HEK293 (cell line): ENCODE results near the gene PPIL6.

ENCODE experiments used
- PRDM1 ChIP-seq: fragments of 450-650 bp; formaldehyde crosslinking; IDR thresholded peaks from 2 replicates; pipeline ENCODE4; 2016; ENCODE audit warnings: missing biosample characterization, missing genetic modification characterization
- SCRT1 ChIP-seq: fragments of 450-650 bp; formaldehyde crosslinking; IDR thresholded peaks from 2 replicates; pipeline ENCODE4 v1.5.1; 2016; ENCODE audit warnings: missing biosample characterization, missing genetic modification characterization, borderline replicate concordance
- SP2 ChIP-seq: fragments of 450-650 bp; formaldehyde crosslinking; IDR thresholded peaks from 2 replicates; pipeline ENCODE4 v1.5.1; 2016; ENCODE audit warnings: missing biosample characterization, missing genetic modification characterization
- ZBTB20 ChIP-seq: fragments of 450-650 bp; formaldehyde crosslinking; IDR thresholded peaks from 2 replicates; pipeline ENCODE4 v1.5.1; 2016; ENCODE audit warnings: missing biosample characterization, missing genetic modification characterization
- ZBTB8A ChIP-seq: fragments of 450-650 bp; formaldehyde crosslinking; IDR thresholded peaks from 2 replicates; pipeline ENCODE4 v1.5.1; 2016; ENCODE audit warnings: missing biosample characterization, missing genetic modification characterization
- ZFP3 ChIP-seq: fragments of 450-650 bp; formaldehyde crosslinking; IDR thresholded peaks from 2 replicates; pipeline ENCODE4 v1.5.1; 2016; ENCODE audit warnings: low read depth, missing biosample characterization, missing genetic modification characterization
- ZFP41 ChIP-seq: fragments of 450-650 bp; formaldehyde crosslinking; IDR thresholded peaks from 2 replicates; pipeline ENCODE4 v1.5.1; 2016; ENCODE audit warnings: missing biosample characterization, missing genetic modification characterization, borderline replicate concordance
- ZNF121 ChIP-seq: fragments of 450-650 bp; formaldehyde crosslinking; IDR thresholded peaks from 2 replicates; pipeline ENCODE4 v1.5.1; 2016; ENCODE audit warnings: missing biosample characterization, missing genetic modification characterization
- ZNF140 ChIP-seq: fragments of 450-650 bp; formaldehyde crosslinking; IDR thresholded peaks from 2 replicates; pipeline ENCODE4 v1.5.1; 2016; ENCODE audit warnings: missing biosample characterization, missing genetic modification characterization
- ZNF157 ChIP-seq: fragments of 450-650 bp; formaldehyde crosslinking; IDR thresholded peaks from 2 replicates; pipeline ENCODE4 v1.5.1; 2016; ENCODE audit warnings: missing biosample characterization, missing genetic modification characterization
- ZNF175 ChIP-seq: fragments of 450-650 bp; formaldehyde crosslinking; IDR thresholded peaks from 2 replicates; pipeline ENCODE4 v1.5.1; 2016; ENCODE audit warnings: missing biosample characterization, missing genetic modification characterization
- ZNF239 ChIP-seq: fragments of 450-650 bp; formaldehyde crosslinking; IDR thresholded peaks from 2 replicates; pipeline ENCODE4 v1.5.1; 2016; ENCODE audit warnings: missing biosample characterization, missing genetic modification characterization
- ZNF341 ChIP-seq: fragments of 450-650 bp; formaldehyde crosslinking; IDR thresholded peaks from 2 replicates; pipeline ENCODE4; 2016; ENCODE audit warnings: low read depth, missing biosample characterization, missing genetic modification characterization
- ZNF394 ChIP-seq: fragments of 450-650 bp; formaldehyde crosslinking; IDR thresholded peaks from 2 replicates; pipeline ENCODE4 v1.5.1; 2016; ENCODE audit warnings: missing biosample characterization, missing genetic modification characterization, mild to moderate bottlenecking, moderate library complexity, borderline replicate concordance
- ZNF404 ChIP-seq: fragments of 450-650 bp; formaldehyde crosslinking; IDR thresholded peaks from 2 replicates; pipeline ENCODE4 v1.5.1; 2017; ENCODE audit warnings: missing biosample characterization, missing genetic modification characterization
- ZNF416 ChIP-seq: fragments of 450-650 bp; formaldehyde crosslinking; IDR thresholded peaks from 2 replicates; pipeline ENCODE4 v1.5.1; 2016; ENCODE audit warnings: missing biosample characterization, missing genetic modification characterization
- ZNF426 ChIP-seq: fragments of 450-650 bp; formaldehyde crosslinking; IDR thresholded peaks from 2 replicates; pipeline ENCODE4 v1.5.1; 2017; ENCODE audit warnings: missing biosample characterization, missing genetic modification characterization, mild to moderate bottlenecking, inconsistent platforms, moderate library complexity
- ZNF433 ChIP-seq: fragments of 450-650 bp; formaldehyde crosslinking; IDR thresholded peaks from 2 replicates; pipeline ENCODE4 v1.5.1; 2016; ENCODE audit warnings: missing biosample characterization, missing genetic modification characterization, low read depth
- ZNF513 ChIP-seq: fragments of 450-650 bp; IDR thresholded peaks from 2 replicates; pipeline ENCODE4 v1.5.1; 2018; ENCODE audit warnings: missing biosample characterization, missing genetic modification characterization
- ZNF518A ChIP-seq: fragments of 450-650 bp; formaldehyde crosslinking; conservative IDR thresholded peaks from 2 replicates; pipeline ENCODE4 v1.5.1; 2016; ENCODE audit warnings: low read depth, missing biosample characterization, missing genetic modification characterization
- ZNF548 ChIP-seq: fragments of 450-650 bp; formaldehyde crosslinking; IDR thresholded peaks from 2 replicates; pipeline ENCODE4 v1.5.1; 2016; ENCODE audit warnings: missing biosample characterization, missing genetic modification characterization
- ZNF561 ChIP-seq: fragments of 450-650 bp; IDR thresholded peaks from 2 replicates; pipeline ENCODE4 v1.5.1; 2018; ENCODE audit warnings: missing biosample characterization, missing genetic modification characterization, borderline replicate concordance
- ZNF639 ChIP-seq: fragments of 450-650 bp; formaldehyde crosslinking; IDR thresholded peaks from 2 replicates; pipeline ENCODE4 v1.5.1; 2016; ENCODE audit warnings: missing biosample characterization, missing genetic modification characterization
- ZNF654 ChIP-seq: fragments of 450-650 bp; formaldehyde crosslinking; IDR thresholded peaks from 2 replicates; pipeline ENCODE4 v1.5.1; 2016; ENCODE audit warnings: low read depth, missing biosample characterization, missing genetic modification characterization
- ZNF660 ChIP-seq: fragments of 450-650 bp; IDR thresholded peaks from 2 replicates; pipeline ENCODE4 v1.5.1; 2018; ENCODE audit warnings: missing biosample characterization, mild to moderate bottlenecking, missing genetic modification characterization
- ZNF701 ChIP-seq: fragments of 450-650 bp; formaldehyde crosslinking; IDR thresholded peaks from 2 replicates; pipeline ENCODE4 v1.5.1; 2016; ENCODE audit warnings: missing biosample characterization, missing genetic modification characterization
- ZNF704 ChIP-seq: fragments of 450-650 bp; formaldehyde crosslinking; IDR thresholded peaks from 2 replicates; pipeline ENCODE4 v1.5.1; 2016; ENCODE audit warnings: missing biosample characterization, missing genetic modification characterization
- ZNF791 ChIP-seq: fragments of 450-650 bp; formaldehyde crosslinking; IDR thresholded peaks from 2 replicates; pipeline ENCODE4 v1.5.1; 2016; ENCODE audit warnings: missing biosample characterization, missing genetic modification characterization
- ZNF843 ChIP-seq: fragments of 450-650 bp; formaldehyde crosslinking; IDR thresholded peaks from 2 replicates; pipeline ENCODE4 v1.5.1; 2016; ENCODE audit warnings: missing biosample characterization, missing genetic modification characterization
- ZSCAN5A ChIP-seq: fragments of 450-650 bp; formaldehyde crosslinking; IDR thresholded peaks from 2 replicates; pipeline ENCODE4 v1.5.1; 2016; ENCODE audit warnings: missing biosample characterization, missing genetic modification characterization

The PPIL6 gene

GRCh38 chr6:109382576-109383437 lies 57.6 kb downstream of the PPIL6 start (continued):
- TF ChIP-seq ZNF704 (tag by site-specific recombination) (no peak), SP2 (tag by site-specific recombination) (peak; percentile 66), ZSCAN5A (tag by site-specific recombination) (0 out of 2 replicates have a peak, but pooled peaks have one; percentile 8), ZNF175 (tag by site-specific recombination) (no peak), ZNF660 (peak; percentile 73), ZNF426 (tag by site-specific recombination) (no peak; the same call in 1 of the 2 replicates), ZFP3 (tag by site-specific recombination) (no peak), ZNF518A (peak; percentile 56), ZNF121 (tag by site-specific recombination) (no peak), ZFP41 (tag by site-specific recombination) (no peak), ZNF843 (tag by site-specific recombination) (0 out of 2 replicates have a peak, but pooled peaks have one; percentile 72), ZNF416 (tag by site-specific recombination) (no peak), PRDM1 (peak; percentile 44; the same call in 1 of the 2 replicates), ZNF157 (tag by site-specific recombination) (no peak), ZNF404 (tag by site-specific recombination) (no peak), ZNF341 (tag by site-specific recombination) (peak; percentile 5; the same call in 1 of the 2 replicates), ZNF239 (tag by site-specific recombination) (no peak), ZNF561 (tag by site-specific recombination) (peak; percentile 95), SCRT1 (tag by site-specific recombination) (no peak), ZNF394 (peak; percentile 55), ZNF791 (tag by site-specific recombination) (no peak), ZBTB8A (tag by site-specific recombination) (peak; percentile 94), ZNF639 (0 out of 2 replicates have a peak, but pooled peaks have one; percentile 58), ZNF140 (tag by site-specific recombination) (no peak), ZBTB20 (tag by site-specific recombination) (no peak; the same call in 1 of the 2 replicates), ZNF513 (0 out of 2 replicates have a peak, but pooled peaks have one; percentile 4), ZNF433 (tag by site-specific recombination) (no peak), ZNF701 (no peak), ZNF548 (tag by site-specific recombination) (no peak), ZNF654 (tag by site-specific recombination) (peak; percentile 69)
